NCI-H2196 treated with DMSO at 0.1 percent for 48 hours (cell line): ENCODE results near the gene RCN1.
"Not testable (repeated sequence)": the region's sequence is repeated elsewhere in the genome, so short reads cannot be mapped to it uniquely, and the experiment has no call there.

Experiments used
- DNase-seq: peaks from one replicate; lab custom pipeline; 2025; ENCODE audit not compliant: unreplicated experiment; lab: John Stamatoyannopoulos, UW

The RCN1 gene

GRCh38 chr11:32090545-32091370 lies at the start of gene RCN1:
TSS of gene RCN1 (plus strand) at chr11:32091074. CDS start at chr11:32091197, 123 bp downstream.
- DNase-seq = no peak

GRCh38 chr11:32043737-32044136 lies 47.1 kb upstream of the RCN1 start:
- DNase-seq = no peak

GRCh38 chr11:32044158-32044863 lies 46.6 kb upstream of the RCN1 start:
- no peak for DNase-seq

GRCh38 chr11:32045456-32045855 lies 45.4 kb upstream of the RCN1 start:
- DNase-seq = no peak

- DNase-seq = no peak
Observed at GRCh38 chr11:32050264-32050663, 40.6 kb upstream of the RCN1 start.

- no peak for DNase-seq
Observed at GRCh38 chr11:32052215-32052614, 38.7 kb upstream of the RCN1 start.

- DNase-seq = no peak
Observed at GRCh38 chr11:32053151-32053888, 37.6 kb upstream of the RCN1 start.

- no peak for DNase-seq
Observed at GRCh38 chr11:32055861-32056260, 35.0 kb upstream of the RCN1 start.

- DNase-seq = no peak
Observed at GRCh38 chr11:32056438-32056837, 34.4 kb upstream of the RCN1 start.

- DNase-seq = no peak
Observed at GRCh38 chr11:32059686-32060462, 31.0 kb upstream of the RCN1 start.

GRCh38 chr11:32062540-32062939 lies 28.3 kb upstream of the RCN1 start:
- DNase-seq = no peak

- not testable (repeated sequence) for DNase-seq
Observed at GRCh38 chr11:32063031-32063430, 27.8 kb upstream of the RCN1 start.

GRCh38 chr11:32065865-32066629 lies 24.8 kb upstream of the RCN1 start:
- DNase-seq = no peak

- no peak for DNase-seq
Observed at GRCh38 chr11:32068134-32068870, 22.6 kb upstream of the RCN1 start.

- no peak for DNase-seq
Observed at GRCh38 chr11:32069361-32070058, 21.4 kb upstream of the RCN1 start.

GRCh38 chr11:32070692-32071091 lies 20.2 kb upstream of the RCN1 start:
- no peak for DNase-seq

GRCh38 chr11:32071811-32072210 lies 19.1 kb upstream of the RCN1 start:
- DNase-seq = no peak

- no peak for DNase-seq
Observed at GRCh38 chr11:32072872-32073643, 17.8 kb upstream of the RCN1 start.
